Measurements from ENCODE around the gene TBXAS1. TPM values are rescaled to one million over a fixed set of nuclear protein-coding genes. Genes with fewer than 3 reads are reported as not detected.

The TBXAS1 gene
- total and polyA plus RNA-seq, 2 of the 8 experiments (the other 6 are each of a cell fraction or from before 2014, with no cell fraction given): 0.86 to 2.1 TPM

- Histone ChIP-seq H3K79me1 (ENCODE audit: low read depth, low read length) (no peaks in the 10 kb centered on the region), H3K79me2 (ENCODE audit: control insufficient read depth in 1 of 2, insufficient read depth in 2 of 2, low read length in 2 of 2) (no peaks in the 10 kb centered on the region), H3K23ac (ENCODE audit: insufficient read length) (no peak overlapping the region), H2BK12ac (ENCODE audit: low read depth, low read length) (no peak overlapping the region), H3K18ac (ENCODE audit: extremely low read depth, low read length) (no peak overlapping the region), H3K27ac (ENCODE audit: low read depth, low read length) (no peak overlapping the region), H3K23me2 (ENCODE audit: low read depth, low read length) (no peaks in the 10 kb centered on the region), H4K20me1 (replicated peaks in 1 of 2; ENCODE audit: control insufficient read depth in 1 of 2, insufficient read depth in 2 of 2, low read length in 2 of 2) (no peaks in the 10 kb centered on the region), H3K56ac (replicated peaks; ENCODE audit: insufficient read length, low read depth, low read length) (no peak overlapping the region), H4K8ac (ENCODE audit: extremely low read depth, insufficient read depth, low read length) (no peak overlapping the region), H3K9me3 (ENCODE audit: insufficient read depth in 2 of 2, low read depth in 1 of 2, low read length in 1 of 2) (no peaks in the 10 kb centered on the region), H3K4me3 (ENCODE audit: extremely low read depth in 1 of 4, insufficient read depth in 2 of 4, low read depth in 3 of 4, low read length in 4 of 4) (no peak overlapping the region), H2AK5ac (ENCODE audit: low read depth, low read length) (no peak overlapping the region), H4K91ac (replicated peaks; ENCODE audit: insufficient read length, low read length) (no peak overlapping the region), H3K4me2 (ENCODE audit: insufficient read depth in 1 of 2, low read depth in 2 of 2, low read length in 2 of 2) (no peak overlapping the region), H2AFZ (ENCODE audit: low read length) (no peak overlapping the region), H3K36me3 (ENCODE audit: control insufficient read depth in 2 of 4, insufficient read depth in 4 of 4, low read length in 3 of 4) (no peaks in the 10 kb centered on the region), H3K27me3 (replicated peaks in 1 of 4; ENCODE audit: control insufficient read depth in 3 of 4, extremely low read depth in 1 of 4, insufficient read depth in 3 of 4, low read length in 3 of 4) (no peaks in the 10 kb centered on the region), H3K14ac (ENCODE audit: insufficient read length) (no peak overlapping the region), H3K9ac (replicated peaks in 1 of 4; ENCODE audit: extremely low read depth in 1 of 4, low read depth in 3 of 4, low read length in 3 of 4) (no peak overlapping the region), H2BK20ac (ENCODE audit: low read length) (no peak overlapping the region), H3K4ac (replicated peaks; ENCODE audit: insufficient read length, low read depth, low read length) (no peak overlapping the region), H2BK5ac (ENCODE audit: low read depth, low read length) (no peak overlapping the region), H2BK120ac (replicated peaks; ENCODE audit: low read depth, low read length) (no peak overlapping the region), H4K5ac (ENCODE audit: insufficient read length, low read depth, low read length) (no peak overlapping the region), H2BK15ac (ENCODE audit: low read length) (no peak overlapping the region), H3K4me1 (replicated peaks in 1 of 4; ENCODE audit: control insufficient read depth in 3 of 4, insufficient read depth in 4 of 4, low read length in 3 of 4) (peaks cover 0 to 3% (median 0%) of the 10 kb centered on the region in 4 experiments; a peak in 4 of 7 replicates)
- WGBS, 2 experiments (ENCODE audit: extremely low coverage in 1 of 2, insufficient coverage in 1 of 2, insufficient read length in 1 of 2, insufficient replicate concordance in 2 of 2, low coverage in 1 of 2, low lambda C conversion rate in 2 of 2, missing lambda C conversion rate in 1 of 2): 91% methylated on average over 10 of the region's 10 CpGs; no CpG with 5 or more reads in 1 of the 2 experiments
- FAIRE-seq (no peak), DNase-seq (ENCODE audit: low read depth in 1 of 2, low spot score in 2 of 2) (no peak)
- ChIA-PET POLR2A (ENCODE audit: partially characterized antibody) (no interaction called here), CTCF (ENCODE audit: partially characterized antibody) (interaction anchor here (1.3 kb wide), 1 partner anchor 12 kb away, joined by 3 read pairs; no protein-coding TSS in a partner anchor)
- TF ChIP-seq CTCF (IDR thresholded peaks at IDR 0.05; ENCODE audit: control extremely low read depth in 1 of 3, insufficient read depth in 1 of 3, low read depth in 1 of 3, low read length in 3 of 3) (no peak), GABPA (IDR thresholded peaks at IDR 0.05; ENCODE audit: borderline replicate concordance, insufficient read depth, low read length) (no peak), FOSL1 (IDR thresholded peaks at IDR 0.05; ENCODE audit: insufficient read depth, low read depth, low read length) (no peak), KDM1A (IDR thresholded peaks at IDR 0.05; ENCODE audit: borderline replicate concordance, low read length) (no peak), TAF1 (IDR thresholded peaks at IDR 0.05; ENCODE audit: low read depth, low read length) (no peak), BCL11A (IDR thresholded peaks at IDR 0.05; ENCODE audit: low read depth in 2 of 2, low read length in 2 of 2) (no peak), TCF12 (IDR thresholded peaks at IDR 0.05; ENCODE audit: low read depth, low read length) (no peak), SUZ12 (IDR thresholded peaks at IDR 0.05; ENCODE audit: low read length) (no peak), HDAC6 (IDR thresholded peaks at IDR 0.05; ENCODE audit: low read depth, low read length) (no peak), POU5F1 (IDR thresholded peaks at IDR 0.05; ENCODE audit: low read depth, low read length) (no peak), TEAD4 (IDR thresholded peaks at IDR 0.05; ENCODE audit: low read depth, low read length) (no peak), BACH1 (IDR thresholded peaks at IDR 0.05; ENCODE audit: low read length) (no peak)
Measured at GRCh38 chr7:140014123-140014522, 185.1 kb downstream of the TBXAS1 start.

Measured in H1 (cell line).